ENCODE data around the gene OCLN. TPM values are rescaled to one million over a fixed set of nuclear protein-coding genes. Genes with fewer than 3 reads are reported as not detected.
"Not testable (repeated sequence)": the region's sequence is repeated elsewhere in the genome, so short reads cannot be mapped to it uniquely, and the experiment has no call there.

Gene OCLN
- total RNA-seq, 1 experiment from 2014 or later: 33.3 TPM

DNA sequence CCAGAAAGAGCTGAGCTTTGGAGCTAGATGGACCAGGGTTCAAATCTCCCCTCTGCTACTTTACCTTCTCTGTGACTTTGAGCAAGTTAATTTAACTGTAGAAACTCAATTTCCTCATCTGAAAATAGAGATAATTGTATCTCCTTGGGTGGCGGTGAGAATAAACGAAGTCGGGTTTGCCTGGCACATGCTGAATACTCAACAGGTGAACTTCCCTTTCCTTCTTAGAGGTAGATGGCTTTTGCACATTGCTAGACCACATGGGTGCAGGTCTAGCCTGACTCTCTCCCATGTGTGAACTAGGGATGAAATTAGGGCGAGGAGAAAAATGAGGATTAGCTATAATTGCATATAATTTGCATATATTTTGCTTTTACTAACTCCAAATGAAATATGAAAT is 36.0 kb downstream of the OCLN start:
- H3K4me3 ChIP-seq (ENCODE audit: insufficient read depth, low read depth, low read length): no peak overlapping the region
- H3K27me3 ChIP-seq (ENCODE audit: control insufficient read depth, insufficient read depth, low read length): no peaks in the 10 kb centered on the region
- no peaks in the 10 kb centered on the region; the same call in none of the 2 replicates for H3K36me3 ChIP-seq (replicated peaks; ENCODE audit: control insufficient read depth, insufficient read depth, low read length)
- no peak for DNase-seq

GRCh38 chr5:69530561-69531405 is 38.2 kb downstream of the OCLN start:
- Histone ChIP-seq H3K36me3 (replicated peaks; ENCODE audit: control insufficient read depth, insufficient read depth, low read length) (no peaks in the 10 kb centered on the region; the same call in 1 of the 2 replicates), H3K4me3 (ENCODE audit: insufficient read depth, low read depth, low read length) (no peak overlapping the region), H3K27me3 (ENCODE audit: control insufficient read depth, insufficient read depth, low read length) (no peaks in the 10 kb centered on the region)
- no peak for DNase-seq

GRCh38 chr5:69531406-69531801 is 38.8 kb downstream of the OCLN start:
- peak; percentile 23 for DNase-seq
- no peaks in the 10 kb centered on the region for H3K27me3 ChIP-seq (ENCODE audit: control insufficient read depth, insufficient read depth, low read length)
- no peaks in the 10 kb centered on the region; the same call in 1 of the 2 replicates for H3K36me3 ChIP-seq (replicated peaks; ENCODE audit: control insufficient read depth, insufficient read depth, low read length)

DNA sequence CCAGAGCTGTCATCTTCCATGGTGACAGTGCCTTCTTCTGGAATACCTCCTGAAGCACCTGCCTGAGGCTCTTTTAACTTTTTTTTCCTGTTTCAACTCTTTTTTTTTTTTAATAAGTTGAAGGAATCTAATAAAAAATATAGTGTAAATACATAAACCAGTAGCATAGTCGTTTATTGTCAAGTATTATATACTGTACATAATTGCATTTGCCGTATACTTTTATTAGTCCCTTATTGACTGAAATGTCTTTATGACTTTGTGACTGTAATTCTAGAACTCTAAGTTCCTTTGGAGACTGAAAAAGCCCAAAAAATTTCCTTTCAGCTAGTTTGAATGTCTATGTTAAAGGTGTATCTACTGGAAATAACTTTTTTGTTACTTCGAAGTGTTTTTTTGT is 45.3 kb downstream of the OCLN start:
- not testable (repeated sequence) for H3K36me3 ChIP-seq (replicated peaks; ENCODE audit: control insufficient read depth, insufficient read depth, low read length); H3K4me3 ChIP-seq (ENCODE audit: insufficient read depth, low read depth, low read length); H3K27me3 ChIP-seq (ENCODE audit: control insufficient read depth, insufficient read depth, low read length); DNase-seq

More at GRCh38 chr5:69531406-69531801, 38.8 kb downstream of the OCLN start:
- no peak overlapping the region for H3K4me3 ChIP-seq (ENCODE audit: insufficient read depth, low read depth, low read length)

DNA sequence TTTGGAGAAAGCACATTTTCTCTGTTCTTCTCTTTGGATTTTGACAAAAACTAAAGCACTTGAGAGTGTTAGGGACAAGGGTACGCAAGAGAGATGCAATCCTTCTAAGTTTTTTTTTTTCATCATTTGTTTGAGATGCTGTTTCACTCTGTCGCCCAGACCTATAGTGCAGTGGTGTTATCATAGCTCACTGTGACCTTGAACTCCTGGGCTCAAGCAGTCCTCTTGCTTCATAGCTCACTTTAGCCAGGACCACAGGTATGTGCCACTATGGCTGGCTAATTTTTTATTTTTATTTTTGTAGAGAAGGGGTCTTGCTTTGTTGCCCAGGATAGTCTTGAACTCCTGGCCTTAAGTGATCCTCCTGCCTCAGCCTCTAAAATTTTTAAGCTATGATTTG is 46.1 kb downstream of the OCLN start:
- not testable (repeated sequence) for DNase-seq; H3K36me3 ChIP-seq (replicated peaks; ENCODE audit: control insufficient read depth, insufficient read depth, low read length); H3K4me3 ChIP-seq (ENCODE audit: insufficient read depth, low read depth, low read length); H3K27me3 ChIP-seq (ENCODE audit: control insufficient read depth, insufficient read depth, low read length)

- not testable (repeated sequence) for H3K36me3 ChIP-seq (replicated peaks; ENCODE audit: control insufficient read depth, insufficient read depth, low read length); H3K27me3 ChIP-seq (ENCODE audit: control insufficient read depth, insufficient read depth, low read length); DNase-seq; H3K4me3 ChIP-seq (ENCODE audit: insufficient read depth, low read depth, low read length)
Measured at GRCh38 chr5:69541347-69541746, 48.8 kb downstream of the OCLN start.

DNA sequence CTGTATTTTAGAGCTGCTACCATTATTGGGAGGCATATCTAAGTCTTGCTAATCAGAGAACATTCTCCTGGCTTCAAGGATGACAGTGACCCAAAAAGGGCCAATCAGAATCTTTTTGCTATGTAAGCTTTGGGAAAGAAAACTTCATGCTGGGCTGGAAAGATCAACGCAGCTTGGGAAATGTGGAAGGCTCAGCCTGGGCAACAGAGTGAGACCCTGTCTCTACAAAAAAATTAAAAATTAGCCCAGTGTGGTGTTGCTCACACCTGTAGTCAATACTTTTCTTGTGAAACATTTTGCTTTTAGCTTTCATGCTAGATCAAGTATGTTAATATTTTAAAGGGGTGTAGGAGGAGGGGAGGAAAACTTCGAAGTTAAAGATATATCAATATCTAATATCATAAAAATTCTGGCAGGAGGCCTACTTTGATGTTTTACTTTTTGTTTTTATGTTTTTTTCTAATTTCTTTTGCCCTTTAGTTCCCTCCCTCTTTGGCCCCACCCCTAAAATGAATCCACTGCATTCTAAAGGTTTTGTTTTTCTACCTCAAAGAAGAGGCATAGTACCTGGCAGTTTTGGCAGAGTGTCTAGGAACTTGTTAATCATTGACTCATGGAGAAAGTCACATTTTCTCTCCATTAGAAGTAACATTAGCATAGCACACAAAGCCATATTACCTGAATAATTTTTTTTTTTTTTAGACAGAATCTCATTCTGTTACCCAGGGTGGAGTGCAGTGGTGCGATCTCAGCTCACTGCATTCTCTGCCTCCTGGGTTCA is 50.4 kb downstream of the OCLN start:
- not testable (repeated sequence) for H3K36me3 ChIP-seq (replicated peaks; ENCODE audit: control insufficient read depth, insufficient read depth, low read length); H3K27me3 ChIP-seq (ENCODE audit: control insufficient read depth, insufficient read depth, low read length); DNase-seq; H3K4me3 ChIP-seq (ENCODE audit: insufficient read depth, low read depth, low read length)

DNA sequence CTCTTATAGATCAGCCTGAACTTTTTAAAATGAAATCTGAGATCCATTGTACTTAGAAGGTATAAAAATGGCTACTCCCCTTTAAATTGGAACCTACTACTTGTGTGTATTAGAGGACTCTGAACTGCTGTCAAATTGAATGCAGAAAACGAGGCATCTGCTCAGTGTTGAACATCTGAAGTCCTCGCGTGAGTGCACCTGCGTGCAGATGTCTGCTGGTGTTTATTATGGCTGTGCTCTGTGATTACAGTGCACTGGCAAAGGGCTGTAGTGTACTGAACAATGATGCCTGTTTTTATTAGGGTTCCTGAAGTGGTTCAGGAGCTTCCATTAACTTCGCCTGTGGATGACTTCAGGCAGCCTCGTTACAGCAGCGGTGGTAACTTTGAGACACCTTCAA is 52.0 kb downstream of the OCLN start:
- not testable (repeated sequence) for H3K27me3 ChIP-seq (ENCODE audit: control insufficient read depth, insufficient read depth, low read length); H3K36me3 ChIP-seq (replicated peaks; ENCODE audit: control insufficient read depth, insufficient read depth, low read length); H3K4me3 ChIP-seq (ENCODE audit: insufficient read depth, low read depth, low read length); DNase-seq

GRCh38 chr5:69559908-69560330 is 67.3 kb downstream of the OCLN start, which contains the start of gene GTF2H2C:
Gene GTF2H2C, plus strand, starts transcription at chr5:69560191. Its CDS starts 4,942 bp downstream, at chr5:69565133.
- not testable (repeated sequence) for H3K36me3 ChIP-seq (replicated peaks; ENCODE audit: control insufficient read depth, insufficient read depth, low read length); H3K27me3 ChIP-seq (ENCODE audit: control insufficient read depth, insufficient read depth, low read length); DNase-seq
- peak within 1 kb of the TSS; percentile 47 for H3K4me3 ChIP-seq (ENCODE audit: insufficient read depth, low read depth, low read length)

DNA sequence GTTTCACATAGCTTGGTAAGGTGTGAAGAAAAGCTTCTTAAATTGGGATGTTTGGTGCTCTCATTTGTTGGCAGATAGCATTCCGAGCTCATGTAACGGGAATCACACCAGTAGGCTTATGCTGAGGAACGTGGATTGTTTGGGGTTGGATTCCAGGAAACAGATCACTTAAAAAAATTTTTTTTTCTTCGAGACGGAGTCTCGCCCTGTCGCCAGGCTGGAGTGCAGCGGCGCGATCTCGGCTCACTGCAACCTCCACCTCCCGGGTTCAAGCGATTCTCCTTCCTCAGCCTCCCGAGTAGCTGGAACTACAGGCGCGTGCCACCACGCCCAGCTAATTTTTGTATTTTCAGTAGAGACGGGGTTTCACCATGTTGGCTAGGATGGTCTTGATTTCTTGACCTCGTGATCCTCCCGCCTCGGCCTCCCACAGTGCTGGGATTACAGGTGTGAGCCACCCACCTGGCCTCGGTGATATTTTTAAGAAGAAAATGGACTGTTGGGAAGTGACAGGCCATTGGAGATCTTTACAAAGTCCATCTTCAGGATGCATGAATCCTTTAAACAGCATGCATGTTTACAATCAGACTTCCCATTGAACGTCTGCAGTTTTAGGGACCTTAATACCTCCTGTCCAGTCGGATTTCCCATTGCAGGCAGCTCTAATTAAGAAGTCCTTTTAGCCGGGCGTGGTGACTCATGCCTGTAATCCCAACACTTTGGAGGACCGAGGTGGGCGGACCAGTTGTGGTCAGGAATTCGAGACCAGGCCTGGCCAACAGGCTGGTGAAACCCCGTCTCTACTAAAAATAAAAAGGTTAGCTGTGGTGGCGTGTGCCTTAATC is 68.2 kb downstream of the OCLN start:
- H3K27me3 ChIP-seq (ENCODE audit: control insufficient read depth, insufficient read depth, low read length); H3K36me3 ChIP-seq (replicated peaks; ENCODE audit: control insufficient read depth, insufficient read depth, low read length); DNase-seq: not testable (repeated sequence)
- H3K4me3 ChIP-seq (ENCODE audit: insufficient read depth, low read depth, low read length): peak overlapping the region; percentile 22

- H3K4me3 ChIP-seq (ENCODE audit: insufficient read depth, low read depth, low read length); H3K27me3 ChIP-seq (ENCODE audit: control insufficient read depth, insufficient read depth, low read length); H3K36me3 ChIP-seq (replicated peaks; ENCODE audit: control insufficient read depth, insufficient read depth, low read length); DNase-seq: not testable (repeated sequence)
Measured at GRCh38 chr5:69566172-69566571, 73.6 kb downstream of the OCLN start.

GRCh38 chr5:69568072-69568471 is 75.5 kb downstream of the OCLN start:
- not testable (repeated sequence) for H3K36me3 ChIP-seq (replicated peaks; ENCODE audit: control insufficient read depth, insufficient read depth, low read length); H3K4me3 ChIP-seq (ENCODE audit: insufficient read depth, low read depth, low read length); DNase-seq; H3K27me3 ChIP-seq (ENCODE audit: control insufficient read depth, insufficient read depth, low read length)

GRCh38 chr5:69583356-69583755 is 90.8 kb downstream of the OCLN start:
- not testable (repeated sequence) for DNase-seq; H3K36me3 ChIP-seq (replicated peaks; ENCODE audit: control insufficient read depth, insufficient read depth, low read length); H3K4me3 ChIP-seq (ENCODE audit: insufficient read depth, low read depth, low read length); H3K27me3 ChIP-seq (ENCODE audit: control insufficient read depth, insufficient read depth, low read length)

DNA sequence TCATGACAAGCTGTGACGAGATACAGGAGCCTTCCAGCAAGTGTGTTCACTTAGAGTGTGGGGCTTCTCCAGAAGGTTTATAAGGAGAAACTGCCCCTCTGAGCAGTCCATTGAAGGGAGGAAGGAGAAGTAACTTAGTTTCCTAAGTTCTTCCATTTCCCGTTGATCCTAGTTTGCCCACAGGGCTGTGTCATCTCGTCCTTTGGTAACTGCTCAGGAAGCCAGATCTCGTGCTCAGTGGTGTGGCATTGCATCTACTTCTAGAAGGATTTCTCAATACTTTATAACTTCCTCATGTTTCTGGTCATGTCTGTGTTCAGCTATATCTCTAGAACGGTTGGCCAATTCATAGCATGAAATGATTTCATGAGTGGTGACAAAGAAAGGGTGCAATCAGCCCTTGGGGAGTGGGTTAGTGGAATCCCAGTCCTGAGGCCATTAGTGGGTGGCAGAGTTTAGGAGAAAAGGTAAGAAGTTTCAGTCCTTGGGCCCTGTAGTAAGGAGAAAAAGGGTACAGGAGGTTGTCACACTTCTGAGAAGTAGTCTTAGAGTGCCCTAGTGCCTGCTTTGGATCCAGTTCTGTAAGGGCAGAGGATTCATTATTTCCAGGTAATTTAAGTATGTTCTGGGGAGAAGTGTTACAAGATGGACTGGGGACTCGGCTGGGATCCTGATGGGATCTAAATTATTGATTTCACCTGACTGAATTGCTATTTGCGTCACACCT is 103.7 kb downstream of the OCLN start:
- H3K4me3 ChIP-seq (ENCODE audit: insufficient read depth, low read depth, low read length): not testable (repeated sequence)

More for the DNA sequence above, 103.7 kb downstream of the OCLN start:
- not testable (repeated sequence) for H3K27me3 ChIP-seq (ENCODE audit: control insufficient read depth, insufficient read depth, low read length); H3K36me3 ChIP-seq (replicated peaks; ENCODE audit: control insufficient read depth, insufficient read depth, low read length); DNase-seq

Measured in H7 (cell line).